Tracheal epithelial cell (primary cell): ENCODE results near the gene SIRT6. TPM values are rescaled to one million over a fixed set of nuclear protein-coding genes. Genes with fewer than 3 reads are reported as not detected.

Source experiments
- total RNA-seq: library from RNA; depleted of rRNA; stranded (reverse); fragments of >200 nt; gene quantifications from 2 replicates; pipeline ENCODE4 v1.2.1, GENCODE V29; 2014

Gene SIRT6
- total RNA-seq, result 9.0 and 28.0 TPM in 2 replicates

DNA sequence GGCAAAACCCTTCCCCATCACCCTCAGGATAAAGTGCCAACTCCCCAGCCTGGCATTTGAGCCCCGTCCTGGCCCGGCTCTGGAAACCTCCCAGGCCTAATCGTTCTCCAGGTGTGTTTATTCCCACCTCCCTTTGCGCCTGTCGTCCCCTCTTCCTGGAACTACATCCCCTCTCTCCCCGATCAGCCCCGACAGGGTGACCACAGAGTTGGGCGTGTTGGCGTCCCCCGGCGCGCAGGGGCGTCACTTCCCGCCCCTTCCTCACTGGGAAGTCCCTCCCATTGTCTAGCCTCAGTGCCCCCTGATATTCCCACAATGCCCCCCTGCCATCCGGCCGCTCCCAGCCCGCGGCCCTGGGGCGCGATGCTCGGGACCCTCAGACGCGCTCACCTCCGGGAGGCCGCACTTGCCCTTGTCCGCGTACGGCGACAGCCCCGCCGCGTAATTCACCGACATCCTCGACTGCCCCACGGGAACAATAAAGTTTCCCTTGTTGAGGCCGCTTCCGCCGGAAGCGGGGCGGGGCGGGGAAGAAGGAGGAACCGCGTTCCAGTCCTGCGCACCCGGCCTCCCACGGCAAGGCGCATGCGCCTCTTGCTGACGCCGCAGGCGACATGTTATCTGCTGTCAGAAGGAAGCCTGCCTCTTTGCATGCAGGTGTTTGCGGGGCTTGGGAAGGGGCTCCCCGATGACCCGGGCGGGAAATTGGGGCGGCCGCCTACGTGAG is at the start of gene SIRT6, which contains the start of gene ANKRD24:
SIRT6 (minus strand) TSS at position 480 of the 727 bp plus-strand sequence; CDS start at position 456, 24 bp downstream.
ANKRD24 (plus strand) TSS at position 606 of the 727 bp plus-strand sequence. CDS start 3,737 bp downstream, outside the sequence.

DNA sequence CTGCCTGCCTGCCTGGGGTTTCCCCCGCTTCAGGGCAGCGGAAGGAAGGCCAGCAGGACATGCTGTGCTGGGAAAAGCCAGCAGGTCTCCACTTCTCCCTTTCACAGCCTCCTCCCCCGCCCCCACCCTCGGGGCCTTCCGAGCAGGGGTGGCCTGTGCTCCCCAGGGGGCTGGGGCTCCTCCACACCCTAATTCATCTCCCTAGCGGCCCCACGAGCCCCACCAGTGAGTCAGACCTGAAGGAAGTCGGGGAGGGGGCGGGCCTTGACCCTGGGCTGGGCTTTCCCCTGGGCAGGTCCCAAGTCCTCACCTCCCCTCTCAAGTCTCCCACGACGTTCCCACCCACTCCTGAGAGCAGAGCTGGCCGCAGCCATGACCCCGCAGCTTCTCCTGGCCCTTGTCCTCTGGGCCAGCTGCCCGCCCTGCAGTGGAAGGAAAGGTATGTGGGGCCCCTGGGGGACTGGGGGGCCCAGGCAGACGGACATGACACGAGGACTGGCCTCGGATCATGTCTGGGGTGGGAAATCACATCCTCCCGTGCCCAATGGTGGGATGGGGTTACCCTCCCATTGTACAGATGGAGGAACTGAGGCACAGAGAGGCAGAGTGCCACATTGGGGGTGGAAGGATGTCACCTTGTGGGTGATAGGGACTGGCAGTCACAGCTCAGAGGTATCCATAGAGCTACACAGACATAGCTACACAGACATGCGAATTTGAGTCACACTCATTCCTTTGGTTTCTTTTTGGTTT is 47.0 kb upstream of the SIRT6 start, which contains the start of gene EBI3:
EBI3 (plus strand) TSS at position 345 of the 753 bp plus-strand sequence; CDS start at position 373, 28 bp downstream.

Other genes with a start within 250 kb of the SIRT6 start
- not detected in 2 replicates for gene NMRK2, start 249.5 kb downstream of the SIRT6 start, total RNA-seq
- 60.1 and 153 TPM in 2 replicates for gene DAPK3, start 211.5 kb downstream of the SIRT6 start, total RNA-seq
- 3,484 and 4,939 TPM in 2 replicates for gene EEF2, start 197.1 kb downstream of the SIRT6 start, total RNA-seq
- 12.8 and 18.3 TPM in 2 replicates for gene PIAS4, start 174.8 kb downstream of the SIRT6 start, total RNA-seq
- 34.5 and 35.9 TPM in 2 replicates for gene ZBTB7A, start 115.7 kb downstream of the SIRT6 start, total RNA-seq
- 155 and 173 TPM in 2 replicates for gene MAP2K2, start 58.4 kb downstream of the SIRT6 start, total RNA-seq
- not detected in 2 replicates for gene CREB3L3, start 28.9 kb downstream of the SIRT6 start, total RNA-seq
- gene ANKRD24, start 126 bp upstream of the SIRT6 start, total RNA-seq, result 0.72 TPM in 1 of 2 replicates, not detected in the other
- 0.96 TPM in 1 of 2 replicates, not detected in the other for gene EBI3, start 47.0 kb upstream of the SIRT6 start, total RNA-seq
- gene YJU2, start 64.5 kb upstream of the SIRT6 start, total RNA-seq, result 18.5 and 20.2 TPM in 2 replicates
- gene SHD, start 96.7 kb upstream of the SIRT6 start, total RNA-seq, result not detected in 2 replicates
- gene TMIGD2, start 119.8 kb upstream of the SIRT6 start, total RNA-seq, result not detected in 2 replicates
- gene FSD1, start 122.0 kb upstream of the SIRT6 start, total RNA-seq, result 1.9 TPM in 1 of 2 replicates, not detected in the other
- gene STAP2, start 156.3 kb upstream of the SIRT6 start, total RNA-seq, result 76.3 and 95.2 TPM in 2 replicates
- gene MPND, start 161.0 kb upstream of the SIRT6 start, total RNA-seq, result 2.8 and 4.3 TPM in 2 replicates
- gene SH3GL1, start 218.0 kb upstream of the SIRT6 start, total RNA-seq, result 34.3 and 43.9 TPM in 2 replicates
- gene CHAF1A, start 220.1 kb upstream of the SIRT6 start, total RNA-seq, result 3.9 and 4.5 TPM in 2 replicates